NB4 (cell line): Measurements from ENCODE around the gene COTL1.
A peak's percentile ranks its signal among the peaks of the same experiment; 100 is the strongest.
"Not testable (repeated sequence)": the region's sequence is repeated elsewhere in the genome, so short reads cannot be mapped to it uniquely, and the experiment has no call there.

ENCODE experiments used
- DNase-seq: peaks from one replicate; pipeline ENCODE4 v3.0.0; 2010; ENCODE audit warnings: low read depth
- H3K4me3 ChIP-seq: one replicate; pipeline ENCODE4 v1.5.1; 2011; ENCODE audit warnings: mild to moderate bottlenecking, low read depth, low read length, moderate library complexity
- MYC ChIP-seq: IDR thresholded peaks from 2 replicates; pipeline ENCODE4 v1.6.1; 2011; ENCODE audit warnings: low read depth, low read length
- POLR2A ChIP-seq: IDR thresholded peaks from 2 replicates; pipeline ENCODE4 v1.6.1; 2011; ENCODE audit warnings: mild to moderate bottlenecking; ENCODE audit not compliant: insufficient read length; ENCODE audit errors: extremely low read depth
- TF ChIP-seq, protein P1 (sequence below): IDR thresholded peaks from one replicate; pipeline ENCODE4 v1.5.1; 2012; ENCODE audit warnings: low read depth, low read length
- TF ChIP-seq, protein P2 (sequence below): IDR thresholded peaks from 2 replicates; pipeline ENCODE4 v1.6.1; 2011; ENCODE audit warnings: low read depth, low read length

Gene COTL1

DNA sequence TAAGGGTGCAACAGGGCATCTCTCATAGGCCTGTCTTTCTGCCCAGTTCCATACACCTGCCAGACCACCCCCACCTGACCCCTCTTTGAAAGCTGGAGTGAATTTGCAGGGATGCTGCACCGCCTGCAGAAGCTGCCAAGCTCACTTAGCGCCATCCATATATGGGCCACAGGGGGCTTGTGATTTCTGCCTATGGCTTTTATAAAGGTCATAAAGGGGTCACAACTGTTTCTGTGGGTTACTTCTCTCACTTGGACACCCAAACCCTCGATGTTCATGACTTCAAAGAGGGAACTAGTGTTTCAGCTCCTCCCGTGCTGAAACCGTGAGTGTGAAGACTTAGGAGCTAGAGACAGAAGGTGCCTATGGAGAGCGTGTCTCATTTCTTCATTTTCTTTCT, 89.6 kb downstream of the COTL1 start:
- no peak for TF ChIP-seq POLR2A
- TF ChIP-seq, protein P1, sequence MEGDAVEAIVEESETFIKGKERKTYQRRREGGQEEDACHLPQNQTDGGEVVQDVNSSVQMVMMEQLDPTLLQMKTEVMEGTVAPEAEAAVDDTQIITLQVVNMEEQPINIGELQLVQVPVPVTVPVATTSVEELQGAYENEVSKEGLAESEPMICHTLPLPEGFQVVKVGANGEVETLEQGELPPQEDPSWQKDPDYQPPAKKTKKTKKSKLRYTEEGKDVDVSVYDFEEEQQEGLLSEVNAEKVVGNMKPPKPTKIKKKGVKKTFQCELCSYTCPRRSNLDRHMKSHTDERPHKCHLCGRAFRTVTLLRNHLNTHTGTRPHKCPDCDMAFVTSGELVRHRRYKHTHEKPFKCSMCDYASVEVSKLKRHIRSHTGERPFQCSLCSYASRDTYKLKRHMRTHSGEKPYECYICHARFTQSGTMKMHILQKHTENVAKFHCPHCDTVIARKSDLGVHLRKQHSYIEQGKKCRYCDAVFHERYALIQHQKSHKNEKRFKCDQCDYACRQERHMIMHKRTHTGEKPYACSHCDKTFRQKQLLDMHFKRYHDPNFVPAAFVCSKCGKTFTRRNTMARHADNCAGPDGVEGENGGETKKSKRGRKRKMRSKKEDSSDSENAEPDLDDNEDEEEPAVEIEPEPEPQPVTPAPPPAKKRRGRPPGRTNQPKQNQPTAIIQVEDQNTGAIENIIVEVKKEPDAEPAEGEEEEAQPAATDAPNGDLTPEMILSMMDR, result no peak
- TF ChIP-seq, protein P2, sequence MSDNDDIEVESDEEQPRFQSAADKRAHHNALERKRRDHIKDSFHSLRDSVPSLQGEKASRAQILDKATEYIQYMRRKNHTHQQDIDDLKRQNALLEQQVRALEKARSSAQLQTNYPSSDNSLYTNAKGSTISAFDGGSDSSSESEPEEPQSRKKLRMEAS, result no peak
- no peak for TF ChIP-seq MYC
- peak; percentile 78 for DNase-seq
- no peak overlapping the region for H3K4me3 ChIP-seq

DNA sequence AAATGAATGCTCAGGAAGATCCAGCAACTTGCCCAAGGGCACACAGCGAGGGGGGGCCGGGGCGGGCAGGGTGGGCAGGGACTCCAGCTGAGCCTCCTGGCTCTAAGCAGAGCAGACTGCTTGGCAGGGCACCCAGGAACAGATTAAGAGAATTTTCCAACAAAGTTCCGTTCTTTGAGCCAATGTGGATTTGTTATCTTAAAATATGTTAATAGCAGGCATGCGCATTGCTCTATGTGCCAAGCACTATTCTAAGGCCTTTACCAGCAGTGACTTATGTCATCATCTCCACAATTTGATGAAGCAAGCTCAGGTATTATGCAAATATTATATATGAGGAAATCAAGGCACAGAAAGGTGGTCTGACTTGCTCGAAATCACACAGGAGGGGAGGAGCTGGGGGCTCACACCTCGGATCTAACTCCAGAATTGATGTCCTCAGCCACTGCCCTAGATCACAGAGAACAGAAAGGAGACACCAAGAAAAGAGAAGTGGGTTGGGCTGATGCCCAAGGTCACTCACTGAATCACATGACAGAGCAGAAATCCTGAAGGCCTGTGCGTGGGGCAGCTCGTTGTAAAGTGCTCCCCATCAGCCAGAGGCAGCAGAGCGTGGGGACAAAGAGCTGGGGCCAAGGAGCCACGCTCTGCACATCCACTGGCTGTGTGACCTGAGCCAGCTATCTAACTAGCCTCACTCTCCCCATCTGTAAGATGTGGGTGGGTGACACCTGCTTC, 90.2 kb downstream of the COTL1 start:
- H3K4me3 ChIP-seq, result no peak overlapping the region
- no peak for TF ChIP-seq POLR2A
- no peak for TF ChIP-seq MYC
- TF ChIP-seq, protein P1, result no peak
- TF ChIP-seq, protein P2, result no peak
- DNase-seq, result peak; percentile 51

DNA sequence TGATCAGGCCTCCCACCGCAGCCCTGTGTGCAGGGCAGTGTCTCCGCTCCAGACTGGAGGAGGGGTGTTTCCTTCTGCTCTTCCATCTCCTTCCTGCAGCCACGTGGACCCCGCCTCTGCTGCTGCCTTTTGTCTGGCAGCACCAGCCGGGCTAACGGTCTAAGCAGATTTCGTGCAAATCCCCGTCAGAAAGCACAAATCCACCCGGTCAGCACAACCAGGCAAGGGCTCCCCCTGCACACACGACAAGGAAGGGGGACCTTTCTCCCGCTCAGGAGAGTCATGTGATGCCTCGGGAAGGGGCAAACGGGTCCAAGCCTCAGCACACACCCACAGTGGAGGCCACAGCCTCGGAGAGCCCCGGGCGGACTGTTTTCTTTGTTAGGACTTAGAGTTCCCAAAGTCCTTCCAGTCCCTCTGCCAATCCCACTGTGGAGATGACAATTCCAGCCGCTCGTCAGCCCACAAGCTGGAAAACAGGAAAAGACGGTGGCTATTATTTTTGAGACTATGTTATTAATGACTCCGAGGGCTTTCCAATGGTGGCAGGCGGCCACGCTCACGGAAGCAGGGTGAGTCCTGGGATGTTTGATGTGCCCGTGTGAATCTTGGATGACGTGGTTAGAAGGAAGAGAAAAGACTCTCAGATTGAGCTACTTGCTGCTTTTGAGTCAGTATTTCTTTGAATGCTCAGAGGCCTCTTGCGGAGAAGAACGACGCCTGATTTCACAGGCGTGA, 90.9 kb downstream of the COTL1 start:
- no peak overlapping the region for H3K4me3 ChIP-seq
- no peak for TF ChIP-seq POLR2A
- TF ChIP-seq, protein P2, result no peak
- no peak for TF ChIP-seq MYC
- no peak for DNase-seq

DNA sequence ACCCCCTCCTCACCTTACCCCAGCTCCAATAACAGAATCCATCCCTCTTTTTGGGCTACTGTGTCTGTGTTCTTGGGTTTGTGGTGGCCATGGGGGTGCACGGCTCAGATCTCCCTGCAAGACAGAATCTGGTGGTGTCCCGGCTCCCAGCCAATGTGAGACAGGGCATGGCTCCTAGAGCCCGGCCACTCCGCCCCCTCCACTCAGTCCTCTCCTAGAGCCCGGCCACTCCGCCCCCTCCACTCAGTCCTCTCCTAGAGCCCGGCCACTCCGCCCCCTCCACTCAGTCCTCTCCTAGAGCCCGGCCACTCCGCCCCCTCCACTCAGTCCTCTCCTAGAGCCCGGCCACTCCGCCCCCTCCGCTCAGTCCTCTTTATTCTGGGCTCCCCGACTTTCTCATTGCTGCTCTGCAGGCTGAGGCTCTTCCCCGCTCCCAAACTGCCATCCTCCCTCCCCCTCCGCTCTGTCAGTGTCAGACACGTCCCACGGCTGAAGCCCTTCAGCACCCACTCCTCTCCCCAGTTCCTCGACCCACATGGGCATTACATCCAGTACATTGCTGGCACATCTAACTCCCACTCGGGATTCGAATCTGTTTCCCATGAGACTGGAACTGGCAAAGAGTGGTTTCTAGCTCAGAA, 92.8 kb downstream of the COTL1 start:
- DNase-seq, H3K4me3 ChIP-seq: not testable (repeated sequence)

DNA sequence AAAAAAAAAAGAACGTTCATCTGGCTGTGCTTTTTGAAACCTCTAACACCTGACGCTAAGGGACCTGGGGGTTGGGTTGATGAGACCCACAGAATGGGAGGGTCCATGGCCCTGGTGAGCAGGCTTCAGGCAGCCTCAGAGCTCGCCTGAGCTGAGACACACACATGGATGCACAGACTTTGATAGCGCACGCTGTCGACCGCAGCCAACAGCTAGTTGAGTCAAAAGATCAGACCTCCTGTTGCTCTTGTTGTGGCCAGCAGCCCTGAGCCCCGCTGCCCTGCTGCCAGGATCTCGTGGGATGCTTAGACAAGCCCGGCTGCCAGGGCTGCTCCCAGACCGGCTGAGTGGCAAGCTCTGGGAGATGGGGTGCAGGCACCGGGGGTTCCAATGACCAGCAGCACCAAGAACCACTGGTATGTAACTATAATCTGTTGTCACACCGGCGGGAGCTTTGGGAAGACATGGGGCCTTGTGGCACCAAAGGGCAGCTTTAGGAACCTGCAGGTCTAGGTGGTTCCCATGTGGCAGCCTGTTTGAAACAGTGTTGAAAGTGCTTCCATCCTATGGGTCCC, 93.4 kb downstream of the COTL1 start:
- H3K4me3 ChIP-seq, result no peak overlapping the region
- no peak for DNase-seq
- no peak for TF ChIP-seq POLR2A
- TF ChIP-seq, protein P2, result no peak
- TF ChIP-seq, protein P1, result no peak
- no peak for TF ChIP-seq MYC

DNA sequence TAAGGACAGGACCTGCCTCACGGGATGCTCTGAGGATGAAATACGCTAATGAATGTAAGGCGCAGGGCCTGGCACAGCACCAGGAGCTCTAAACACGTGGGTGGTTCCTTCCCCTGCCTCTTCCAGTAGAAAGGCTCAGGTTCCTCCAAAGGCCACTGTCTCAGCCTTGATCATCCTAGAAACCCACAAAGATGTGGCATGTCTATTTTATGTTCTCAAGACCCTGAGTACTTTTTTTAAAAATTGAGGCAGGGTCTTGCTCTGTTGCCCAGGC, 96.4 kb downstream of the COTL1 start:
- TF ChIP-seq POLR2A (no peak), MYC (no peak)
- TF ChIP-seq, protein P1, result no peak
- TF ChIP-seq, protein P2, result no peak

More for the DNA sequence above, 96.4 kb downstream of the COTL1 start:
- no peak overlapping the region for H3K4me3 ChIP-seq
- no peak for DNase-seq
